Ascending aorta (tissue), 2 donors: Measurements from ENCODE around the gene ATP6V1B1. TPM values are rescaled to one million over a fixed set of nuclear protein-coding genes. Genes with fewer than 3 reads are reported as not detected.

Experiments
- DNase-seq, 2 donors: peaks; one replicate each; pipeline ENCODE4 v3.0.0-alpha.2; 2019; ENCODE audit warnings: low spot score in 2 of 2
- H3K27ac ChIP-seq, 2 donors: fragments of 200-600 bp; sonication (generic); one replicate each; pipeline ENCODE4 v1.5.1; 2016 to 2017; ENCODE audit warnings: mild to moderate bottlenecking in 1 of 2
- H3K27me3 ChIP-seq: fragments of 200-600 bp; sonication (generic); one replicate; pipeline ENCODE4 v1.5.1; 2017
- H3K36me3 ChIP-seq, 2 donors: fragments of 200-600 bp; sonication (generic); one replicate each; pipeline ENCODE4 v1.5.1; 2016
- H3K4me1 ChIP-seq, 2 donors: fragments of 200-600 bp; sonication (generic); one replicate each; pipeline ENCODE4 v1.5.1; 2016 to 2017; ENCODE audit warnings: mild to moderate bottlenecking in 1 of 2
- H3K4me3 ChIP-seq, 2 donors: fragments of 200-600 bp; sonication (generic); one replicate each; pipeline ENCODE4 v1.5.1; 2016 to 2017; ENCODE audit warnings: mild to moderate bottlenecking in 1 of 2
- H3K9me3 ChIP-seq, 2 donors: fragments of 200-600 bp; sonication (generic); one replicate each; pipeline ENCODE4 v1.5.1; 2016
- intact Hi-C: fragments of 100-400 bp; cut with DNase I; formaldehyde crosslinking; loops from one replicate; pipeline ENCODE4 v1.15.1; 2023
- total RNA-seq: library from RNA; depleted of rRNA; stranded (reverse); fragments of >200 nt; gene quantifications from one replicate; pipeline ENCODE4 v1.1.0, GENCODE V29; 2016
- TF ChIP-seq, protein P1 (sequence below), 3 experiments: fragments of 200-600 bp in 2 of 3; fragments of 450-650 bp in 1 of 3; sonication (generic) in 2 of 3; IDR thresholded peaks; one replicate each; pipeline ENCODE4 v1.5.1; 2016 to 2019; ENCODE audit warnings: antibody characterized with exemption in 3 of 3, mild to moderate bottlenecking in 1 of 3, moderate library complexity in 1 of 3

ATP6V1B1 gene
- total RNA-seq, 1 donor from 2014 or later = not detected

- H3K27ac ChIP-seq = no peak overlapping the region
- no peaks in the 10 kb centered on the region for H3K9me3 ChIP-seq
- H3K27me3 ChIP-seq = peaks cover 19% of the 10 kb centered on the region
- DNase-seq = no peak
- H3K4me3 ChIP-seq = no peak overlapping the region
- intact Hi-C loops = no loop called here
- TF ChIP-seq, protein P1, sequence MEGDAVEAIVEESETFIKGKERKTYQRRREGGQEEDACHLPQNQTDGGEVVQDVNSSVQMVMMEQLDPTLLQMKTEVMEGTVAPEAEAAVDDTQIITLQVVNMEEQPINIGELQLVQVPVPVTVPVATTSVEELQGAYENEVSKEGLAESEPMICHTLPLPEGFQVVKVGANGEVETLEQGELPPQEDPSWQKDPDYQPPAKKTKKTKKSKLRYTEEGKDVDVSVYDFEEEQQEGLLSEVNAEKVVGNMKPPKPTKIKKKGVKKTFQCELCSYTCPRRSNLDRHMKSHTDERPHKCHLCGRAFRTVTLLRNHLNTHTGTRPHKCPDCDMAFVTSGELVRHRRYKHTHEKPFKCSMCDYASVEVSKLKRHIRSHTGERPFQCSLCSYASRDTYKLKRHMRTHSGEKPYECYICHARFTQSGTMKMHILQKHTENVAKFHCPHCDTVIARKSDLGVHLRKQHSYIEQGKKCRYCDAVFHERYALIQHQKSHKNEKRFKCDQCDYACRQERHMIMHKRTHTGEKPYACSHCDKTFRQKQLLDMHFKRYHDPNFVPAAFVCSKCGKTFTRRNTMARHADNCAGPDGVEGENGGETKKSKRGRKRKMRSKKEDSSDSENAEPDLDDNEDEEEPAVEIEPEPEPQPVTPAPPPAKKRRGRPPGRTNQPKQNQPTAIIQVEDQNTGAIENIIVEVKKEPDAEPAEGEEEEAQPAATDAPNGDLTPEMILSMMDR (IDR thresholded peaks at IDR 0.05) = no peak
- no peaks in the 10 kb centered on the region for H3K36me3 ChIP-seq
- H3K4me1 ChIP-seq = peaks cover 0 to 3% of the 10 kb centered on the region in 2 donors
Measured at GRCh38 chr2:70906439-70907005, 29.2 kb upstream of the ATP6V1B1 start.

DNA sequence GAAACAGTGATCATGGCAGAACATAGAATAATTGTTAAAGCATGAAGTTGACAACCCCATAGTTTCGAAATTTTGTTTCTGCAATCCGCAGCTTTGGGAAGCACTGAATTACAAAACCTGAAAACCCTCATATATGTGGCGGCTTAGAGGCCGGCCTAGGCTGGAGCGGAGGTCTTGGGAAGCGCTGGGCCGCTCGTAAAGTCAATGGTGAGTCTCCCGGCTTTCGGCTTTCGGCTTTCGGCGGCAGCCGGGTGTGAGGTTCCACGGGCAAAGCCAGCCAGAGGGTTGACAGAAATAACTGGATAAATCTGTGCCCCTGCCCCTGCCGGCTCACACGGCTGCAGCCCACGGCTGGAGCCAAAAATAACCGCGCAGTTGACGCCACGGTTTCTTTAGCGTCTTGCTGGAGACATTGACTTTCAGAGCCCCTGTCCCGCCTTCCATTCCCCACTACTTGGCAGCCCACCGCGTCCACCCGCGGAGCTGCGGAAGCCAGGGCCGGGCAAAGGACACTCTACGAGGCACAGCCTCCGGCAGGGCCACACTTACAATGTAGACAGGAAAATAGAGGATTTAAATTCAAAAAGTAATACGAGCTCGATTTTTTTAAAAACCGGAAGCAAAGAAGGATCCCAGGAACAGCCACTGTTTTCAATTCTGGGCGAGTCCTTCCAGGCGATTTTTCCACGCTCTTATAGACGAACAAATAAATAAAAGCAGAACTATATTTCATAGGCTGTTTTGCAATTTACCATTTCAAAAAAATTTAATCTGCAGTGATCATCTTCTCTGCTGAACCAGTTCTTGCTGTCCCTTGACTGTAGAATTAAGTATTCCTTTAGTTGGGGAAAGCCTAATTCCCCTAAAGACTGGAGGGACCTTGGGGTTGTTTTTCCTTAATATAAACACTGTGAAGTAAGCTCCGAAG is 28.3 kb upstream of the ATP6V1B1 start:
- Histone ChIP-seq H3K9me3 (no peaks in the 10 kb centered on the region), H3K27me3 (peaks cover 14% of the 10 kb centered on the region), H3K4me1 (no peaks in the 10 kb centered on the region), H3K36me3 (no peaks in the 10 kb centered on the region), H3K27ac (no peak overlapping the region), H3K4me3 (peak overlapping the region; percentile 22 to 39)
- intact Hi-C loops = no loop called here
- peak in 1 of 2 donors; percentile 60 for DNase-seq
- TF ChIP-seq, protein P1 (IDR thresholded peaks at IDR 0.05) = no peak

DNA sequence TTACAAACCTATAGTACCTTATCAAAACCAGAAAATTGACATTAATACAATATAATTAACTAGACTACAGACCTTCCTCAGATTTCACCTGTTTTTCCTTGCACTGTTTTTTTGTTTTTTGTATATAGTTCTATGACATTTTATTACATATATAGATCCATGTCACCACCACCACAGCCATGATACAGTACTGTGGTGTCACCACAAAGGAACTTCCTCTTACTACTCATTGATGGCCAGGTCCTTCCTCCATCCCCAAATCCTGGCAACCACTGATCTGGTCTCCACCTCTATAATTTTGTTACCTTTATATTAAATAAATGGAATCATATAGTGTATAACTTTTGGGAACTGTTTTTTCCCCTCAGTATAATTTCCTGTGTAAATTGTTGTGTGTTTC is 19.4 kb upstream of the ATP6V1B1 start:
- Histone ChIP-seq H3K27me3 (no peaks in the 10 kb centered on the region), H3K4me1 (no peaks in the 10 kb centered on the region)
- intact Hi-C loops = no loop called here

DNA sequence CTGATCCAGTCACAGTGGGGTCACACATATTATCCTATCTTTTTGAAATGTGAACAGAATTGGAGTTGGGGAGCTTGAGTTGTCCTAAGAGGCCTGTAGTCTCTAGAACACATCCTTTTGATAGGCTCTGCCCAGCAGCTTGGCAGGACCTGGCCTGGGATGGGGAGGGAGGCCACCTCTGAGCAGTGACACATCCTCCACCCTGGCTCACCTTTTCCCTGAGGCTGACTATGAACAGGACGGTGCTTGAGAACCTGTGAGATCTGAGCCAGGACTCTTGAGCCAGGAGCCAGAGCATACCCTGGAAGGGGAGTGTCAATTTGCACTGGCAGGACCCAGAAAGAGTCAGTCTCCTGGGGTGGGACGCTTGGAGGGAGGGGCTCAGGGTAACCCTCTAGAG is 17.7 kb upstream of the ATP6V1B1 start:
- Histone ChIP-seq H3K4me3 (no peak overlapping the region), H3K27me3 (no peaks in the 10 kb centered on the region), H3K9me3 (no peaks in the 10 kb centered on the region), H3K4me1 (no peaks in the 10 kb centered on the region), H3K36me3 (no peaks in the 10 kb centered on the region), H3K27ac (no peak overlapping the region)
- TF ChIP-seq, protein P1 (IDR thresholded peaks at IDR 0.05) = no peak
- intact Hi-C loops = no loop called here
- no peak for DNase-seq

More for the DNA sequence above, 19.4 kb upstream of the ATP6V1B1 start:
- H3K9me3 ChIP-seq = no peaks in the 10 kb centered on the region
- TF ChIP-seq, protein P1 (IDR thresholded peaks at IDR 0.05) = no peak
- no peak overlapping the region for H3K4me3 ChIP-seq
- no peak overlapping the region for H3K27ac ChIP-seq
- no peak for DNase-seq
- H3K36me3 ChIP-seq = no peaks in the 10 kb centered on the region

GRCh38 chr2:70919672-70920366 is 15.9 kb upstream of the ATP6V1B1 start:
- TF ChIP-seq, protein P1 (IDR thresholded peaks at IDR 0.05) = peak; percentile 40 to 60 (median 57)
- no peak overlapping the region for H3K27ac ChIP-seq
- no peak overlapping the region for H3K4me3 ChIP-seq
- intact Hi-C loops = no loop called here
- no peaks in the 10 kb centered on the region for H3K36me3 ChIP-seq
- no peaks in the 10 kb centered on the region for H3K4me1 ChIP-seq
- no peaks in the 10 kb centered on the region for H3K9me3 ChIP-seq
- DNase-seq = no peak
- no peaks in the 10 kb centered on the region for H3K27me3 ChIP-seq
